PC-3 (cell line): ENCODE measurements around the gene TPH2. TPM values are rescaled to one million over a fixed set of nuclear protein-coding genes. Genes with fewer than 3 reads are reported as not detected.

ENCODE experiments used
- ATAC-seq: fragments of 200-7000 bp; cut with Tn5 transposase; 2 replicates; pipeline ENCODE4 v1.9.1; 2020; ENCODE audit warnings: mild to moderate bottlenecking, moderate library complexity
- BruUV-seq: library from RNA; stranded (reverse); fragments of 400-500 nt; replicated peaks from 2 replicates; lab custom pipeline; 2021; lab: Mats Ljungman, UMichigan
- CTCF ChIA-PET: fragments of 300-600 bp; sonication (Branson Sonifier 250); formaldehyde crosslinking; loops from one replicate; lab custom pipeline; 2022; ENCODE audit warnings: antibody characterized with exemption; lab: Charles Lee
- POLR2A ChIA-PET: fragments of 300-600 bp; sonication (Branson Sonifier 250); formaldehyde crosslinking; loops from one replicate; lab custom pipeline; 2022; ENCODE audit warnings: antibody characterized with exemption; ENCODE audit not compliant: unreplicated experiment; lab: Charles Lee
- DNase-seq: peaks from one replicate; pipeline ENCODE4 v3.0.0-alpha.2; 2015
- H2AFZ ChIP-seq: fragments of 300-600 bp; sonication (generic); 2 replicates; pipeline ENCODE4 v1.6.0; 2016; ENCODE audit warnings: antibody characterized with exemption, low read length
- H3F3A ChIP-seq: fragments of 300-600 bp; sonication (generic); one replicate; pipeline ENCODE4 v1.6.0; 2017; ENCODE audit warnings: antibody characterized with exemption, low read length, control low read depth, mild to moderate bottlenecking; ENCODE audit not compliant: unreplicated experiment
- H3K27ac ChIP-seq: fragments of 300-600 bp; sonication (generic); 2 replicates; pipeline ENCODE4 v1.5.1; 2016; ENCODE audit warnings: mild to moderate bottlenecking, low read length
- H3K27me3 ChIP-seq: fragments of 300-600 bp; sonication (generic); 2 replicates; pipeline ENCODE4 v1.6.1; 2016; ENCODE audit warnings: low read length, mixed read lengths
- H3K36me3 ChIP-seq: fragments of 300-600 bp; sonication (generic); 2 replicates; pipeline ENCODE4 v1.6.1; 2016; ENCODE audit warnings: low read depth, mixed run types, low read length, mixed read lengths
- H3K4me1 ChIP-seq: fragments of 300-600 bp; sonication (generic); 2 replicates; pipeline ENCODE4 v1.5.1; 2016; ENCODE audit warnings: low read length; ENCODE audit not compliant: insufficient read depth
- H3K4me2 ChIP-seq: fragments of 300-600 bp; sonication (generic); 2 replicates; pipeline ENCODE4 v1.6.0; 2016; ENCODE audit warnings: low read length
- H3K4me3 ChIP-seq: fragments of 300-600 bp; sonication (generic); 2 replicates; pipeline ENCODE4 v1.5.1; 2016; ENCODE audit warnings: mild to moderate bottlenecking, low read length, mixed read lengths
- H3K79me2 ChIP-seq: fragments of 300-600 bp; sonication (generic); 2 replicates; pipeline ENCODE4 v1.6.1; 2017; ENCODE audit warnings: low read length, mixed read lengths
- H3K9ac ChIP-seq: fragments of 300-600 bp; sonication (generic); 2 replicates; pipeline ENCODE4 v1.6.0; 2016; ENCODE audit warnings: mild to moderate bottlenecking, low read length
- H3K9me2 ChIP-seq: fragments of 300-600 bp; sonication (generic); replicated peaks from 2 replicates; pipeline ENCODE4 v1.6.1; 2016; ENCODE audit warnings: mixed run types, low read length, mixed read lengths
- H3K9me3 ChIP-seq: fragments of 300-600 bp; sonication (generic); 2 replicates; pipeline ENCODE4 v1.6.1; 2016; ENCODE audit warnings: low read length, mixed read lengths
- H4K20me1 ChIP-seq: fragments of 300-600 bp; sonication (generic); 2 replicates; pipeline ENCODE4 v1.6.1; 2016; ENCODE audit warnings: low read length, mixed read lengths
- CTCF ChIP-seq: fragments of 300-600 bp; sonication (generic); conservative IDR thresholded peaks from 2 replicates; pipeline ENCODE4 v1.5.1; 2017; ENCODE audit warnings: antibody characterized with exemption, low read depth, mild to moderate bottlenecking, low read length
- EZH2 ChIP-seq: fragments of 300-600 bp; sonication (generic); IDR thresholded peaks from one replicate; pipeline ENCODE4 v1.6.1; 2017; ENCODE audit warnings: antibody characterized with exemption, mild to moderate bottlenecking, low read length; ENCODE audit not compliant: unreplicated experiment
- EZH2phosphoT487 ChIP-seq: fragments of 300-600 bp; sonication (generic); IDR thresholded peaks from 2 replicates; pipeline ENCODE4 v1.6.1; 2018; ENCODE audit warnings: mild to moderate bottlenecking, antibody characterized with exemption, low read length, borderline replicate concordance
- intact Hi-C: fragments of 100-400 bp; cut with micrococcal nuclease; formaldehyde crosslinking; loops from 2 replicates; pipeline ENCODE4 v1.9.0; 2023
- total RNA-seq: library from RNA; depleted of rRNA; stranded (reverse); fragments of >200 nt; gene quantifications from 2 replicates; pipeline ENCODE4 v1.2.3, GENCODE V29; 2014

The TPH2 gene
- total RNA-seq, 1 experiment from 2014 or later, result not detected

GRCh38 chr12:71896205-71896882 is 42.3 kb upstream of the TPH2 start:
- Histone ChIP-seq H3K79me2 (no peaks in the 10 kb centered on the region), H3K9ac (no peak overlapping the region), H3K4me3 (no peak overlapping the region), H3F3A (no peaks in the 10 kb centered on the region), H3K36me3 (peaks cover 10% of the 10 kb centered on the region), H3K27ac (no peak overlapping the region), H3K9me2 (no peaks in the 10 kb centered on the region), H3K27me3 (no peaks in the 10 kb centered on the region), H2AFZ (no peak overlapping the region), H4K20me1 (no peaks in the 10 kb centered on the region), H3K9me3 (no peaks in the 10 kb centered on the region), H3K4me1 (no peaks in the 10 kb centered on the region), H3K4me2 (no peak overlapping the region)
- DNase-seq (no peak), ATAC-seq (no peak)
- ChIA-PET CTCF (no interaction called here), POLR2A (no interaction called here)
- intact Hi-C loops, result no loop called here
- BruUV-seq, result no TSS peak
- TF ChIP-seq CTCF, result no peak
- no peak for TF ChIP-seq EZH2
- no peak for TF ChIP-seq EZH2phosphoT487

GRCh38 chr12:71900091-71900490 is 38.6 kb upstream of the TPH2 start:
- ATAC-seq (peak; percentile 69; the same call in 1 of the 2 replicates), DNase-seq (peak; percentile 53)
- Histone ChIP-seq H3K9me2 (no peaks in the 10 kb centered on the region), H3K27me3 (no peaks in the 10 kb centered on the region), H3K4me1 (no peaks in the 10 kb centered on the region), H3K79me2 (no peaks in the 10 kb centered on the region), H3K4me3 (no peak overlapping the region), H3K9ac (no peak overlapping the region), H3F3A (no peaks in the 10 kb centered on the region), H2AFZ (no peak overlapping the region), H3K9me3 (no peaks in the 10 kb centered on the region), H4K20me1 (no peaks in the 10 kb centered on the region), H3K27ac (no peak overlapping the region), H3K4me2 (no peak overlapping the region), H3K36me3 (peaks cover 10% of the 10 kb centered on the region)
- BruUV-seq, result no TSS peak
- CTCF ChIA-PET, result no interaction called here
- peak; percentile 64 for TF ChIP-seq CTCF
- TF ChIP-seq EZH2, result no peak
- POLR2A ChIA-PET, result no interaction called here
- intact Hi-C loops, result loop anchor here (1.0 kb wide), 1 partner anchor 120 kb away; no protein-coding TSS in a partner anchor

GRCh38 chr12:71904629-71905028 is 34.0 kb upstream of the TPH2 start:
- Histone ChIP-seq H3K27me3 (no peaks in the 10 kb centered on the region), H3K4me3 (no peak overlapping the region), H4K20me1 (no peaks in the 10 kb centered on the region), H3K27ac (no peak overlapping the region), H3K79me2 (no peaks in the 10 kb centered on the region), H2AFZ (no peak overlapping the region), H3K36me3 (0 out of 2 replicates have a peak, but pooled peaks cover 21% of the 10 kb centered on the region), H3K4me2 (no peak overlapping the region), H3F3A (no peaks in the 10 kb centered on the region), H3K9me2 (no peaks in the 10 kb centered on the region), H3K9ac (no peak overlapping the region), H3K9me3 (no peaks in the 10 kb centered on the region), H3K4me1 (no peaks in the 10 kb centered on the region)
- POLR2A ChIA-PET, result no interaction called here
- ATAC-seq, result no peak
- TF ChIP-seq EZH2phosphoT487, result no peak
- no peak for TF ChIP-seq EZH2
- TF ChIP-seq CTCF, result no peak
- intact Hi-C loops, result no loop called here
- CTCF ChIA-PET, result no interaction called here
- no TSS peak for BruUV-seq
- DNase-seq, result no peak
